Subcutaneous adipose tissue (tissue), 4 donors: ENCODE data around the gene PGM5. TPM values are rescaled to one million over a fixed set of nuclear protein-coding genes. Genes with fewer than 3 reads are reported as not detected.

Experiments
- CTCF ChIP-seq: fragments of 450-650 bp; IDR thresholded peaks from one replicate; pipeline ENCODE4 v1.5.1; 2016; ENCODE audit warnings: low read depth, mild to moderate bottlenecking, control low read depth, antibody characterized with exemption, moderate library complexity
- total RNA-seq, 4 donors: library from RNA; depleted of rRNA; stranded (reverse); fragments of >200 nt; gene quantifications; one replicate each; pipeline ENCODE4 v1.1.0, GENCODE V29; 2016

The PGM5 gene
- total RNA-seq, 4 donors from 2014 or later, result 12.2 to 28.3 (median 20.9) TPM

GRCh38 chr9:68428481-68428880, 72.1 kb downstream of the PGM5 start:
- TF ChIP-seq CTCF, result no peak

GRCh38 chr9:68429631-68430030, 73.2 kb downstream of the PGM5 start:
- no peak for TF ChIP-seq CTCF

GRCh38 chr9:68431307-68431706, 74.9 kb downstream of the PGM5 start:
- no peak for TF ChIP-seq CTCF

GRCh38 chr9:68433531-68434110, 77.2 kb downstream of the PGM5 start:
- TF ChIP-seq CTCF, result no peak

- TF ChIP-seq CTCF, result no peak
Measured at GRCh38 chr9:68437785-68438184, 81.4 kb downstream of the PGM5 start.

- no peak for TF ChIP-seq CTCF
Measured at GRCh38 chr9:68443624-68444023, 87.2 kb downstream of the PGM5 start.

- no peak for TF ChIP-seq CTCF
Measured at GRCh38 chr9:68446836-68447235, 90.4 kb downstream of the PGM5 start.

- TF ChIP-seq CTCF, result no peak
Measured at GRCh38 chr9:68447611-68448010, 91.2 kb downstream of the PGM5 start.
